Epithelial cell of esophagus (primary cell): ENCODE measurements around the gene PPAN.

Source experiments
- DNase-seq: peaks from one replicate; pipeline ENCODE4 v3.0.0; 2010; ENCODE audit warnings: low read depth
- H3K4me3 ChIP-seq: 2 replicates; pipeline ENCODE4 v1.5.1; 2011; ENCODE audit warnings: mild to moderate bottlenecking, low read length, control low read depth
- TF ChIP-seq, protein P1 (sequence below): IDR thresholded peaks from 2 replicates; pipeline ENCODE4 v1.5.1; 2011; ENCODE audit warnings: low read depth, mild to moderate bottlenecking, low read length, control low read depth, inconsistent platforms; ENCODE audit not compliant: insufficient read depth; ENCODE audit errors: missing control alignments

PPAN gene

DNA sequence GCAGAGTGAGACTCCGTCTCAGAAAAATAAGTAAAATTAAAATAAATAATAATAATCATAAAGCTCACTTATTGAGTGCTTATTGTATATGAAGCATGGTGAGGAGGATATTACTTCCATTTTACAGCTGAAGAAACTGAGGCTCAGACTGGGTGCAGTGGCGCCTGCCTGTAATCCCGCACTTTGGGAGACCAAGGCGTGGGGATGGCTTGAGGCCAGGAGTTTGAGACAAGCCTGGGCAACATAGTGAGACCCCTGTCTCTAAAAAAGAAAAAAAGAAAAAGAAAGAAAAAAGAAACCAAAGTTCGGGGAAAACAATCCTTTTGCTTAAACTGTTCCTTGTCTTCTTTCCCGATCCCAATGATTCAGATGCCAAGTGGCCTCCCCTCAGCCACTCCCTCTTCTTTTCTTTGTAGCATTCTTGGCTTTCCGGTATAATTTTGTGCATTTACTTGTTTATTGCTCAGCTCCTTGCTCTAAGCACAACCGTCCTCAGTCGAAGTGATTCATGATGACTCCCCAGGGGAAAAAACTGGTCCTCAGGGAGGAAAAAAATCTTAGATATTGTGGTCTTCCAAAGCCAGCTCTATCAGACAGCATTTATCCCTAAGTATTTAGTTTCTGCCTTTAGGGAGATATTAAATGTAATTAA is 14.5 kb downstream of the PPAN start:
- H3K4me3 ChIP-seq: no peak overlapping the region
- peak; percentile 91 for DNase-seq
- TF ChIP-seq, protein P1, sequence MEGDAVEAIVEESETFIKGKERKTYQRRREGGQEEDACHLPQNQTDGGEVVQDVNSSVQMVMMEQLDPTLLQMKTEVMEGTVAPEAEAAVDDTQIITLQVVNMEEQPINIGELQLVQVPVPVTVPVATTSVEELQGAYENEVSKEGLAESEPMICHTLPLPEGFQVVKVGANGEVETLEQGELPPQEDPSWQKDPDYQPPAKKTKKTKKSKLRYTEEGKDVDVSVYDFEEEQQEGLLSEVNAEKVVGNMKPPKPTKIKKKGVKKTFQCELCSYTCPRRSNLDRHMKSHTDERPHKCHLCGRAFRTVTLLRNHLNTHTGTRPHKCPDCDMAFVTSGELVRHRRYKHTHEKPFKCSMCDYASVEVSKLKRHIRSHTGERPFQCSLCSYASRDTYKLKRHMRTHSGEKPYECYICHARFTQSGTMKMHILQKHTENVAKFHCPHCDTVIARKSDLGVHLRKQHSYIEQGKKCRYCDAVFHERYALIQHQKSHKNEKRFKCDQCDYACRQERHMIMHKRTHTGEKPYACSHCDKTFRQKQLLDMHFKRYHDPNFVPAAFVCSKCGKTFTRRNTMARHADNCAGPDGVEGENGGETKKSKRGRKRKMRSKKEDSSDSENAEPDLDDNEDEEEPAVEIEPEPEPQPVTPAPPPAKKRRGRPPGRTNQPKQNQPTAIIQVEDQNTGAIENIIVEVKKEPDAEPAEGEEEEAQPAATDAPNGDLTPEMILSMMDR: no peak

DNA sequence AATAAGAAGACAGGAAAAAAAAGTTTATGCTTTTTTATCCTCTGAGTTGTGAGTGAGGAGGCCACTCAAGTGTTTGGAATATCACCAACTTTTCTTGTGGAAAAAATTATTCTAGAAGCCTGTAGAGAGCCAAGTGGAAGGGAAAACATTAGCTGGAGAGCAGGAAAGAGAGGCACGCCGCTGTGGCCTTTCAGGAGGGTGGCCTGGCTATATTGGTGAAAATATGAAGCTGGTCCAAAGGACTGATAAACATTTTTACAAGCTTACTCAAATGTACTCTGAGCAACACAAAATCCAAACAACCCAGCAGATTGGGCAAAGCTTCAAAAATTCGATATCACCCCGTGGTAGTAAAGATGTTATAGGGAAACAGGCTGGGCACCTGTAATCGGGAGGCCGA is 15.9 kb downstream of the PPAN start:
- TF ChIP-seq, protein P1: no peak
- no peak for DNase-seq
- H3K4me3 ChIP-seq: no peak overlapping the region

DNA sequence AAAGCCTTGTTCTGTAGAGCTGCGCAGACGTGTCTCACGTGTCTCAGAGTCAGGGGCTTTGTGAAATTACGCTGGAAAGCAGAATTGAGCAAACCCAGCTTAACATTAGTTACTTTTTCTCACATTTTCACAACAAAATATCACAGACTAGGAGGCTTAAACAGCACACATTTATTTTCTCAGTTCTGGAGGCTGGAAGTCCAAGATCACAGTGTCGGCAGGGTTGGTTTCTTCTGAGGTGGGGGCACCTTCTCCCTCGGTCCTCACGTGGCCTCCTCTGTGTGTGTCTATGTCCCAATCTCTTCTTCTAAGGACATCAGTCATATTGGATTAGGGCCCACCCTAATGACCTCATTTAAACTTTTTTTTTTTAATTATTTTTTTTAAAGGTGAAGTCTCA is 18.3 kb downstream of the PPAN start:
- H3K4me3 ChIP-seq: no peak overlapping the region
- no peak for DNase-seq
- TF ChIP-seq, protein P1: no peak

DNA sequence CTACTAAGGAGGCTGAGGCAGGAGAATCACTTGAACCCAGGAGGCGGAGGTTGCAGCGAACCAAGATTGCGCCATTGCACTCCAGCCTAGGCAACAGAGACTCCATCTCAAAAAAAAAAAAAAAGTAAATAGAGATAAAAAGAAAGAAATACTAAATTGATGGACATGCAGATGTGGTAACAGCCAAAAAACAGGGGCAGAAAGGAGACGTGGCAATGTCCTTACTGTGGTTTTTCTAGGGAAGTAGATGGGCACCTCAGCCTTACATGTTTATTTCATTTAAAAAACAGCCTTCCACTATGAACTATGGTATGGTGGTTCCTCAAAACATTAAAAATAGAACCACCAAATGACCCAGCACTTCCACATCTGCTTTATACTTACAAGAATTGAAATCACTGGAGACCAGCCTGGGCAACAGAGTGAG is 20.1 kb downstream of the PPAN start:
- H3K4me3 ChIP-seq: no peak overlapping the region
- DNase-seq: no peak
- TF ChIP-seq, protein P1: no peak

DNA sequence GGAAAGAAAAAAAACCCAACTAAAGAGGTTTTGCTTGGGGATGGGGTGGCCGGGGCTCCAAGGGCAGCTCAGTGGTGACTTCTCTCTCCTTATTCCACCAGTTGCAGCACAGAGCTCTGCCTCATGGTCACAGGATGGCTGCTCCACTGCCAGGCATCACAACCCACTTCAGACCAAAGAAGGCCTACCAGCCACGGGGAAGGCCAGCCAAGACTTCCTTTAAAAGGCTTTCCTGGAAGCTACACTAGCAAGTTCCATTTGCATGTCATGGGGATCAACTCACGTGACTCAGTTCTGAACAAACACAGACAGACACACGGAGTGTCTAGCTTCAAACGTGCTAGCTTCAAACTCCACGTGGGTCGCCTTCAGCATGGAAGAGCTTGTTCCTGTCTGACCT is 26.7 kb downstream of the PPAN start:
- no peak for DNase-seq
- H3K4me3 ChIP-seq: no peak overlapping the region
- TF ChIP-seq, protein P1: no peak

DNA sequence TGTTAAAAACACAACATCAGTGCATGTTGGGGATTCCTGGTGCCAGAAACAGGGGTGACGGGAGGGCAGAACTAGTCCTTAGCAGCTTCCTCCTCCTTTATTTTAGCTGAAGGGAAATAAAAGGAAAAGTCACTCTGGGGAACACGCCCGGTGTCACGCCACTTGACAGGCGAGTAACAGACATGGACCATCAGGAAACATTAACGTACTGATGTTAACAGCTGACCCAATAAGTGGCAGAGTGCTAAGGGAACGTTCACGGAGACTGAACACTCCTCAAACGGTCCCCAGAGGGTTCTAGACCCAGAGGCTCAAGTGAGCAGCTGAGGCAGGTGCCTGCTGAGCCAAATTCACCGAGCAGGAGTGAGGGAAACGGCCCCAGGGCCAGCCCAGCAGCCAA is 27.4 kb downstream of the PPAN start:
- H3K4me3 ChIP-seq: no peak overlapping the region
- TF ChIP-seq, protein P1: no peak
- no peak for DNase-seq

DNA sequence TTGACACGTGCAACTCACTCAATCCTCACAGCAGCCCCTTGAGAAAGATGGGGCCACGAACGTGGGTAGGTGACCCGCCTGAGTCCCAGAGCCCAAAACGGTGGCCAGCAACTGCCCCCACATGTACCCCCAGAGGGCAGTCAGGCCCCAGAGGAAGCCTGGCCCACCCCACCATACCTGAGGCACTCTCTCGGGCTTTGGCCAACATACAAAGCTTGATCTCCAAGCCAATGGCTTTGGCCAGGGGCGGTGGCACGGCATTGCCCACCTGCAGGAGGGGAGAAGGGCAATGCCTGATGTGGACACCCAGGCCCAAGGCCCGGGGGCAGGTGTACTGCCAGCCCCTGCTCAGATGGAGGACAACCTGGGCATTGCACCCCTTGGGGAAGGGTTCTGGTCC is 27.9 kb downstream of the PPAN start:
- no peak for DNase-seq
- no peak overlapping the region for H3K4me3 ChIP-seq
- TF ChIP-seq, protein P1: no peak
